GM21737 (cell line): ENCODE measurements around the gene OXLD1.

Source experiments
- ATAC-seq: cut with Tn5 transposase; IDR thresholded peaks from one replicate; pipeline ENCODE4 v1.9.1; 2021; ENCODE audit warnings: mild to moderate bottlenecking, moderate library complexity; ENCODE audit not compliant: unreplicated experiment

OXLD1 gene

GRCh38 chr17:81655378-81656117, 10.9 kb downstream of the OXLD1 start:
- no peak for ATAC-seq

- no peak for ATAC-seq
Measured at GRCh38 chr17:81652906-81653771, 13.3 kb downstream of the OXLD1 start.

- ATAC-seq, result no peak
Measured at GRCh38 chr17:81651692-81652091, 14.7 kb downstream of the OXLD1 start.

- ATAC-seq, result no peak
Measured at GRCh38 chr17:81650951-81651350, 15.5 kb downstream of the OXLD1 start.

- ATAC-seq, result no peak
Measured at GRCh38 chr17:81648707-81649085, 17.7 kb downstream of the OXLD1 start.

- ATAC-seq, result no peak
Measured at GRCh38 chr17:81648013-81648706, 18.2 kb downstream of the OXLD1 start.

- no peak for ATAC-seq
Measured at GRCh38 chr17:81647640-81648012, 18.8 kb downstream of the OXLD1 start.

- no peak for ATAC-seq
Measured at GRCh38 chr17:81646869-81647600, 19.4 kb downstream of the OXLD1 start.

- no peak for ATAC-seq
Measured at GRCh38 chr17:81644976-81645952, 21.1 kb downstream of the OXLD1 start.

- ATAC-seq, result no peak
Measured at GRCh38 chr17:81644496-81644895, 21.9 kb downstream of the OXLD1 start.

GRCh38 chr17:81641825-81642489, 24.4 kb downstream of the OXLD1 start:
- no peak for ATAC-seq

GRCh38 chr17:81640011-81640410, 26.4 kb downstream of the OXLD1 start:
- ATAC-seq, result no peak

GRCh38 chr17:81638683-81639082, 27.7 kb downstream of the OXLD1 start:
- no peak for ATAC-seq

GRCh38 chr17:81636505-81637288, 29.7 kb downstream of the OXLD1 start, which contains the start of the genes NPLOC4 and TSPAN10:
Gene NPLOC4 (minus strand): TSS chr17:81637112. CDS start chr17:81636930, 182 bp downstream.
Gene TSPAN10 (plus strand): TSS chr17:81637196. CDS start chr17:81642413, 5,217 bp downstream.
- peak; percentile 84 for ATAC-seq

GRCh38 chr17:81635973-81636504, 30.4 kb downstream of the OXLD1 start:
- ATAC-seq, result no peak

GRCh38 chr17:81635431-81635830, 31.0 kb downstream of the OXLD1 start:
- no peak for ATAC-seq

GRCh38 chr17:81631482-81631881, 34.9 kb downstream of the OXLD1 start:
- no peak for ATAC-seq

- ATAC-seq, result no peak
Measured at GRCh38 chr17:81630274-81630673, 36.1 kb downstream of the OXLD1 start.
